Measurements from ENCODE around the gene NSMCE1. TPM values are rescaled to one million over a fixed set of nuclear protein-coding genes. Genes with fewer than 3 reads are reported as not detected.
A peak's percentile ranks its signal among the peaks of the same experiment; 100 is the strongest.

Gene NSMCE1
- total RNA-seq, 1 donor: 97.7 TPM

- TF ChIP-seq, protein P1, sequence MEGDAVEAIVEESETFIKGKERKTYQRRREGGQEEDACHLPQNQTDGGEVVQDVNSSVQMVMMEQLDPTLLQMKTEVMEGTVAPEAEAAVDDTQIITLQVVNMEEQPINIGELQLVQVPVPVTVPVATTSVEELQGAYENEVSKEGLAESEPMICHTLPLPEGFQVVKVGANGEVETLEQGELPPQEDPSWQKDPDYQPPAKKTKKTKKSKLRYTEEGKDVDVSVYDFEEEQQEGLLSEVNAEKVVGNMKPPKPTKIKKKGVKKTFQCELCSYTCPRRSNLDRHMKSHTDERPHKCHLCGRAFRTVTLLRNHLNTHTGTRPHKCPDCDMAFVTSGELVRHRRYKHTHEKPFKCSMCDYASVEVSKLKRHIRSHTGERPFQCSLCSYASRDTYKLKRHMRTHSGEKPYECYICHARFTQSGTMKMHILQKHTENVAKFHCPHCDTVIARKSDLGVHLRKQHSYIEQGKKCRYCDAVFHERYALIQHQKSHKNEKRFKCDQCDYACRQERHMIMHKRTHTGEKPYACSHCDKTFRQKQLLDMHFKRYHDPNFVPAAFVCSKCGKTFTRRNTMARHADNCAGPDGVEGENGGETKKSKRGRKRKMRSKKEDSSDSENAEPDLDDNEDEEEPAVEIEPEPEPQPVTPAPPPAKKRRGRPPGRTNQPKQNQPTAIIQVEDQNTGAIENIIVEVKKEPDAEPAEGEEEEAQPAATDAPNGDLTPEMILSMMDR (IDR thresholded peaks at IDR 0.05; ENCODE audit: insufficient read depth, low read length): no peak
- H3K4me3 ChIP-seq (ENCODE audit: low read depth, low read length): no peak overlapping the region
- no peak for DNase-seq (ENCODE audit: low read depth)
Observed at GRCh38 chr16:27220991-27221390, 47.6 kb downstream of the NSMCE1 start.

DNA sequence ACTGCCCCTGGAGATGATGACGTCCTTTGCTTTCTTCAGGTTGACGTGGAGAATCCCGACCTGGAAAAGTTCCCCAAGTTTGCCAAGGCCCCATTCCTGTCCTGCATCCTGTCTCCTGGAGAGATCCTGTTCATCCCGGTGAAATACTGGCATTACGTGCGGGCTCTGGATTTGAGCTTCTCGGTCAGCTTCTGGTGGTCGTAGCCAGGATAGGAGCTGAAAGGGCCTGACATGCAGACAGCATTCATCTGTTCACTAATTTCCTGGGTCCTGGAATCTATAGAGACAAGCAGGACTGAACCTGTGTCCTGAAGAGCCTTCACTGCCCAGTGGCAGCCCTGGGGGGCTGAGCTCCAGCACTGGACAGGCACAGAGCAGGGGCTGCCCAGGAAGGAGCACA lies 48.0 kb downstream of the NSMCE1 start:
- TF ChIP-seq, protein P1 (IDR thresholded peaks at IDR 0.05; ENCODE audit: insufficient read depth, low read length): no peak
- no peak overlapping the region for H3K4me3 ChIP-seq (ENCODE audit: low read depth, low read length)
- no peak for DNase-seq (ENCODE audit: low read depth)

DNA sequence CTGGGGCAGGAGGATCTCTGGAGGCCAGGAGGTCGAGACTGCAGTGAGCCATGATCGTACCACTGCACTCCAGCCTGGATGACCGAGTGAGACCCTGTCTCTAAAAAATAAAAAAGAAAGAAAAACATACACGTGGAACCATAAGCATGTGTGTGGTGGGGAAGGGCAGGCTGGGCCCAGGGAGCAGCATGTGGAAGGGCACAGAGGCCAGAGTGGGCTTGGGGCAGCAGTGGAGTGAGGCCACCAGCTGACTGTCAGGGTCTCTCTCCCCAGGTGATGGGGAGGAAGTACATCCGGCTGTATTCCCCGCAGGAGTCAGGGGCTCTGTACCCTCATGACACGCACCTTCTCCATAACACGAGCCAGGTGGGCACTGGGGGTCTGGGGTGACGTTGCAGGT lies 48.5 kb downstream of the NSMCE1 start:
- no peak for DNase-seq (ENCODE audit: low read depth)
- no peak overlapping the region for H3K4me3 ChIP-seq (ENCODE audit: low read depth, low read length)
- TF ChIP-seq, protein P1 (IDR thresholded peaks at IDR 0.05; ENCODE audit: insufficient read depth, low read length): no peak

DNA sequence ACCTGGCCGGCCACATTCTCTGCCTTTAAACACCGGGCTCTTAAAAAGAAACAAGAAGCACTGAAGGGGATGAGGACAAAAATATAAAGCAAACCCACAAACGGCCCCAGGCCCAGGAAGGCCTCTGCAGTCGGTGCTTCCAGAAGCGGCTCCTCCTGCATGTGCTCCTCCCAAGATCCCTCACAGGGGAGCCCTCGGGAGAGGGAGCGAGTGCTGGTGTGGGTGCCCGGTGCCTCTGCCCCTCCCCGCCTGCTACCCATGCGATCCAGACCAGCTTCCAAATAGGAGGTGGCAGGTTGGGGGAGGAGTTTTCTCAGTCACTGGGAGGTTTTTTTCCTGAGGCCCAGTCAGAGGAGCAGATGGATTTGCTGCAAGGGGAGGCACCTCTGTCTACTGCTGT lies 49.4 kb downstream of the NSMCE1 start:
- TF ChIP-seq, protein P1 (IDR thresholded peaks at IDR 0.05; ENCODE audit: insufficient read depth, low read length): no peak
- DNase-seq (ENCODE audit: low read depth): no peak
- no peak overlapping the region for H3K4me3 ChIP-seq (ENCODE audit: low read depth, low read length)

GRCh38 chr16:27218756-27219155 lies 49.8 kb downstream of the NSMCE1 start:
- no peak overlapping the region for H3K4me3 ChIP-seq (ENCODE audit: low read depth, low read length)
- DNase-seq (ENCODE audit: low read depth): no peak
- TF ChIP-seq, protein P1 (IDR thresholded peaks at IDR 0.05; ENCODE audit: insufficient read depth, low read length): no peak

GRCh38 chr16:27217256-27217655 lies 51.3 kb downstream of the NSMCE1 start:
- TF ChIP-seq, protein P1 (IDR thresholded peaks at IDR 0.05; ENCODE audit: insufficient read depth, low read length): no peak

GRCh38 chr16:27216297-27216885 lies 52.2 kb downstream of the NSMCE1 start:
- TF ChIP-seq, protein P1 (IDR thresholded peaks at IDR 0.05; ENCODE audit: insufficient read depth, low read length): no peak
- no peak overlapping the region for H3K4me3 ChIP-seq (ENCODE audit: low read depth, low read length)
- DNase-seq (ENCODE audit: low read depth): no peak

More at GRCh38 chr16:27217256-27217655, 51.3 kb downstream of the NSMCE1 start:
- DNase-seq (ENCODE audit: low read depth): peak; percentile 85
- no peak overlapping the region for H3K4me3 ChIP-seq (ENCODE audit: low read depth, low read length)

All from fibroblast of the aortic adventitia (primary cell).